PC-3 (cell line): ENCODE results near the gene PABPC3.

ENCODE experiments used
- CTCF ChIP-seq: fragments of 300-600 bp; sonication (generic); conservative IDR thresholded peaks from 2 replicates; pipeline ENCODE4 v1.5.1; 2017; ENCODE audit warnings: antibody characterized with exemption, low read depth, mild to moderate bottlenecking, low read length
- EZH2 ChIP-seq: fragments of 300-600 bp; sonication (generic); IDR thresholded peaks from one replicate; pipeline ENCODE4 v1.6.1; 2017; ENCODE audit warnings: antibody characterized with exemption, mild to moderate bottlenecking, low read length; ENCODE audit not compliant: unreplicated experiment
- EZH2phosphoT487 ChIP-seq: fragments of 300-600 bp; sonication (generic); IDR thresholded peaks from 2 replicates; pipeline ENCODE4 v1.6.1; 2018; ENCODE audit warnings: mild to moderate bottlenecking, antibody characterized with exemption, low read length, borderline replicate concordance

- TF ChIP-seq CTCF, result no peak
- no peak for TF ChIP-seq EZH2
- no peak for TF ChIP-seq EZH2phosphoT487
Measured at GRCh38 chr13:25051065-25051464, 44.9 kb upstream of the PABPC3 start.
